ENCODE measurements around the gene SCAP.
"Not testable (repeated sequence)": the region's sequence is repeated elsewhere in the genome, so short reads cannot be mapped to it uniquely, and the experiment has no call there.

Gene SCAP

DNA sequence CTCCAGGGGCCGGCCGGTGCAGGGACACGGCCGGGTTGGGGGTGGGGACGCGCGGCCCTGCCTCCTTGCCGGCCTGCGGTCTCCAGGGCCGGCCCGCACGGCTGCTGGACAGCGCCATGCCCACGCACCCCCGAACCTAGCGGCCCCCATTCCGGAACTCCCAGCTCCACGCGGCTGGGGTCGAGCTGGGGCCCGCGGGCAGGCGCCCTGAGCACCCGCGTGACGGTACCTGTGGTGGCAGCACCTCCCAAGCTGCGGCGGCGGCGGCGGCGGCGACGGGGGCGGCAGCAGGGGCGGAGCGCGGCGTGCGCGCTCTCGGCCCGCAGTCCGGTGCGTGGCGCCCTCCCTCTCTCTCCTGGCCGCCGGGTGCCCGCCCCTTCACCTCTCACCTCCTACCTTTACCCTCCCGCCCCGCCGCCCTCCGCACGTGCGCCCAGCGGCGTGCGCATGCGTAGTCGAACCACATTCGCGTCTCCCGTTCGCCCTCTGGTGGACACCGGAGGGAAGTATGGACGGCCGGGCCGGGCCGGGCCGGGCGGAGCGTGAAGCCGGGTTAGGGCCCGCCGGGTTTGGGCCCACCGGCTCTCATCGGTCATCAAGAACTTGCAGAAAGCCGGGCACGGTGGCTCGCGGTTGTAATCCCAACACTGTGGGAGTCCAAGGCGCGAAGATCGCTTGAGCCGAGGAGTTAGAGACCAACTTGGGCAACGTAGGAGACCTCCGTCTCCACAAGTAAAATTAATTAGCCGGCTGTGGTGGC, at the start of gene SCAP:
Gene SCAP (minus strand): TSS at position 372 of the 760 bp plus-strand sequence. CDS start 32,948 bp downstream, outside the sequence.
- DNase-seq (ENCODE audit: low spot score) = peak; percentile 98

GRCh38 chr3:47523310-47524073, 47.8 kb upstream of the SCAP start:
- no peak for DNase-seq (ENCODE audit: low spot score)

DNA sequence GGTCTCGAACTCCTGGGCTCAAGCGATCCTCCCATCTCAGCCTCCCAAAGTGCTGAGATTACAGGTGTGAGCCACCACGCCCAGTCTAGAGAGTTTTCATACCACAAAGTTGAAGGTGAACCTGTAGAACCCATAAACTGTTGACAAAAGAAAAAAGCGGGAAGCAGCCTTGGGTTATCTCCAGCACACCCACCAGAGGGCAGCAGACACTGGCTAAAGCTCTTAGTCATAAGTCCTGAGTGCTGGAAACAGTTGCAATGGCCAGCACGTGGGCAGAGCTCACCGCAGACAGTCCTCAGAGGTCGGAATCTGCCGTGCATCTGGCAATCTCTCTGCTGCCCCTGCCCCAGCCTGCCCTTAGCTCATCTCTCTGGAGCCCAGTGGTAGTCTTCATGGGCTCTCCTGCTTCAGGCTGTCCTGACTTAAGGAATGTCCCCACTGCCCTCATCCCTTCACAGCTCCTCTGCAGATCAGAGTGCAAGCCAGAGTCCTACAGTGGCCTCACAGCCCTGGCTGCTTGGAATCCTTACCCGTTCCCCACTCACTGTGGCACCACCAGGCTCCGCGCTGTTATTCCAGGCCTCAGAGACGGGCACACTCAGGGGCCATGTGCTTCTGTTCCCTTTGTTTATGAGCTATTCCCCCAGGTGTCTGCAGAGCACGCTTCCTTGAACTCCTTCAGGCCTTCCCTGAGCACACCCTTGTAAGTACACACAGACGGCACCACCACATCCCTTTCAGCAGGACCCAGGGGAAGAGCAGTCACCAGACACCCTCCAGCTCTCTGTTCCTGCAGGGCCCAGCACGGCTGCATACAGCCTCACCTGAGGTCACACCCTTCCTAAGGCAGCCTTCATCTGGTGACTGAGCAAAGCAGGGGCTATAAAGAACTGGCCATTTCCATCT, 46.6 kb upstream of the SCAP start:
- peak; percentile 91 for DNase-seq (ENCODE audit: low spot score)

DNA sequence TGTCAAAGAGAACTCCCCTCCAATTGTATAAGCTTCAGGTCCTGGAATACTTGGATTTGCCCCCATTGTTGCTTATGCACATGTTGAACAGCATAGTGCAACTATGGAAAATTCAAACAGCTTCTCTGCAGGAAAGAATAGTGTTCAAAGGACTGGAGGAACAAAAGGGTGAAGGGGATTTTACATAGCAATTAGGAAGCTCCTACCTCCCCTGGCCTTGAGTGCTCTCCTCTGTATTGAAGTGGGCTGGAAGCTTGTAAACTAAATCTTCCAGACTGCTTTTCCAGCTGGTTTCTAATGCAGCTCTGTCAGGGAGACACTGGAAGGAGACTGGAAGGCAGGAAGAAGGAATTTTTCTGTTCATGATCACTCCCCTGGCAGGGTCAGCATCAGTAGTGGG, 45.0 kb upstream of the SCAP start:
- no peak for DNase-seq (ENCODE audit: low spot score)

- DNase-seq (ENCODE audit: low spot score) = no peak
Measured at GRCh38 chr3:47517937-47518336, 42.2 kb upstream of the SCAP start.

GRCh38 chr3:47515864-47516319, 40.2 kb upstream of the SCAP start:
- no peak for DNase-seq (ENCODE audit: low spot score)

- no peak for DNase-seq (ENCODE audit: low spot score)
Measured at GRCh38 chr3:47515100-47515499, 39.4 kb upstream of the SCAP start.

DNA sequence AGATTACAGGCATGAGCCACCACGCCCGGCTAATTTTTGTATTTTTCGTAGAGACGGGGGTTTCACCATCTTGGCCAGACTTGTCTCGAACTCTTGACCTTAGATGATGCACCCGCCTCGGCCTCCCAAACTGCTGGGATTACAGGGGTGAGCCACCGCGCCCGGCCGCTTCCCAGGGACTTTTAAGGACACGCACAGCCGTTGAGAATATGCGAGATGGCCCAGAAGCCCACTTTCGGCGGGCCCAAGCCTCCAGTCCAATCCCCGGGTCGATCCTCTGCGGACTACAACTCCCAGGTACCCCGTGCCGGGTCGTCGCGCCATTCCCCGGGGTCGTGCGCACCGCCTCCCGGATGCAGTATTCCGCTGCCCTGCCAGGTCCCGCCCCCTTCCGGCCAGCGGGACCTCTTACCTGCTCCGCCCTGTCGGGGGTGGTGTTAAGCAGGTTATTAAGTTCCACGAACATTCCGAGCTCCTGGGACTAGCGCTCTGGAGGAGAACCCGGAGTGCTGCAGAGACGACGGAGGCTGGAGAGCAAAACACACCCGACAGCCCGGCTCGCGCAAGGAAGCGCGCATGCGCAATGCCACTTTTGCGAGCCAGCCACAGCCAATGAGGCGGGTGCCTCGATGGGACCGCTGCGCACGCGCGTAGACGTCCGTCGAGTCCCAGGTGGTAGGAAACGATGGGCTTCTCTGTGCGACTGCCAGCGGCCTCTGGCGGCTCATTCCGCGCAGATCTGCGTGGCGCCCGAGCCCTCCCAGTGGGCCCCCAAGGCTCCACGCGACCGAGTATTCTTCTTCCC, 37.6 kb upstream of the SCAP start, which contains the start of gene ELP6:
Gene ELP6 (minus strand): TSS at position 588 of the 805 bp plus-strand sequence. CDS start 122 bp downstream, at position 466.
- peak; percentile 98 for DNase-seq (ENCODE audit: low spot score)

DNA sequence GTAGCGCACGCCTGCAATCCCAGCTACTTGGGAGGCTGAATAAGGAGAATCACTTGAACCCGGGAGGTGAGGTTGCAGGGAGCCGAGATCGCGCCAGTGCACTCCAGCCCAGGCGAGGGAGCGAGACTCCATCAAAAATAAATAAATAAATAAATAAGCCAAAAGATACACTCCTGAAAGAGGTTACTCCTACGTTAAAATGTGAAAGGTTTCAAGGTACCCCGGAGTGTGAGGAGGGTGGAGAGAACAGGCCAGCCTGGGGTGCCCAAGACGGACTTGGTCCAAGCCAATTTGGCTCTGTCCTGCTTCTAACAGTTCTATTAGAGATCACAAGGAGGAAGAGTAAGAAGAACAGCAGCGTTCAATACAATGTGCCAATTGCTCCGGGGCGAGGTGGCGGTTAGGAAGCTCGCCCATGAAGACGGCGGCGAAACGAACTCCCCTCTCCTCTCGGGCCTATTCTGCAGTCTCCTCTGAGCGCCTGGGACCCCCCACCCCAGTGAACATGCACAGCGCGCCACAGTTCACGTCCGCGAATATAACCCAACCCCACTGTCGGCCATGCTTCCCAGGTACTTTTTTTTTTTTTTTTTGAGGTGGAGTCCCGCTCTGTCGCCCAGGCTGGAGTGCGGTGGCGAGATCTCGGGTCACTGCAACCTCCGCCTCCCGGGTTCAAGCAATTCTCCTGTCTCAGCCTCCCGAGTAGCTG, 36.8 kb upstream of the SCAP start:
- peak; percentile 31 for DNase-seq (ENCODE audit: low spot score)

DNA sequence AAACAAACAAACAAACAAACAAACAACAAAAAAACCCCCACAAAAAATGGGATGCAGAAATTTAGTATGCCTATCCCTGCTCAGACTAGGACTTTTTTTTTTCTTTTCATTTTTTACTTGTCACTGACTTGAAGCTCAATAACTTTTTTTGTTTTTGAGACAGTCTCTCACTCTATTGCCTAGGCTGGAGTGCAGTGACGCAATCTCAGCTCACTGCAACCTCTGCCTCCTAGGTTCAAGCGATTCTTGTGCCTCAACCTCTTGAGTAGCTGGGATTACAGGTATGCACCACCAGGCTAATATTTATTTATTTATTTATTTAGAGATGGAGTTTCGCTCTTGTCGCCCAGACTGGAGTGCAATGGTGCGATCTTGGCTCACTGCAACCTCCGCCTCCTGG, 29.5 kb upstream of the SCAP start:
- DNase-seq (ENCODE audit: low spot score) = not testable (repeated sequence)

- DNase-seq (ENCODE audit: low spot score) = no peak
Measured at GRCh38 chr3:47504113-47504512, 28.4 kb upstream of the SCAP start.

- no peak for DNase-seq (ENCODE audit: low spot score)
Measured at GRCh38 chr3:47503033-47503432, 27.3 kb upstream of the SCAP start.

DNA sequence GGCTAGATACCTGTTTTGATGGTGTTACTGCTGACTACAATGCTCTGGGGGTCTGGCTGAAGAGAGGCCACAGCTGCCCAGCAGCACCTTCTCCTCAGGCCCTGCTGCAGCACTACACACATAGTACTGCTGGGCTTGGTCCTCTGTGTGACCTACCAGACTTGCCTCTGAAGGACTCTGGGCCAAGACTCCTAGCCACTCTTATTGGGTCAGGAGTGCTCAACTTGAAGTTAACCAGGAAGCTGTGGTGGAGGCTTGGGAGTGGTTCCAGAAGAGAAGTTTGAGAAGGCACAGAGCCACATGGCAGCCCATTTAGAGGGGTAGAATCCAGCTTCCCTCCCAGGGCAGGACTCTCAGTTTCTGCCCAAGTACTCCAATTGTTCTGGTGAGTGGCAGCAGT, 21.2 kb upstream of the SCAP start:
- DNase-seq (ENCODE audit: low spot score) = no peak

DNA sequence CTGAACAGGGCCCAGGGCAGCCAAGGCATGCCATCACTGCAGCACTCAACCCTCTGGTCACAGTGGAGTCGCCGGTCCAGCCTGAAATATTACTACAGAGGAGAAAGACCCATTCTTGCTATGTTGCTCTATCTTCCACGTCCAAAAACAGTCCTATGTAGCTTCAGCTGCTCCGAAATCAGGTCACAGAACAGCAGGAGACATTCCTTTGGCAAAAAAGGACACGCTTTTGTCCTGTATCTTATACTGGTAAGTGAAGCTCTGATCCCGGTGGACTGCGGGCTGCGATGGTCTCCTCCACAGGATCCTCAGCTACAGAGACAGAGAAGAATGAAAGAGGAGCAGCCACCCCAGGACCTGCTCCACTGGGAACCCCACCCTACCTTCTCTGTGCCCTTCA, 20.1 kb upstream of the SCAP start:
- DNase-seq (ENCODE audit: low spot score) = no peak

GRCh38 chr3:47495111-47495510, 19.4 kb upstream of the SCAP start:
- DNase-seq (ENCODE audit: low spot score) = no peak

GRCh38 chr3:47491777-47492176, 16.0 kb upstream of the SCAP start:
- DNase-seq (ENCODE audit: low spot score) = no peak

DNA sequence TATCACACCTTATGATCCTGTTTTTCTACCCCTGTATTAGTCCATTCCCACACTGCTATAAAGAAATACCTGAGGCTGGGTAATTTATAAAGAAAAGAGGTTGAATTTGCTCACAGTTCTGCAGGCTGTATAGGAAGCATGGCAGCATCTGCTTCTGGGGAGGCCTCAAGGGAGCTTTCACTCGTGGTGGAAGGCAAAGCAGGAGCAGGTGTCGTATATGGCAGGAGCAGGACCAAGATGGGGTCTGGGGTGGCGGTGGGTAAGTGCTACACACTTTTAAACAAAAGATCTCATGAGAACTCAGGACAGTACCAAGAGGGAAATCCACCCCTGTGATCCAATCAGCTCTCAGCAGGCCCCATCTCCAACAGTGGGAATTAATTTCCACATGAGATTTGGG, 15.4 kb upstream of the SCAP start:
- no peak for DNase-seq (ENCODE audit: low spot score)

- no peak for DNase-seq (ENCODE audit: low spot score)
Measured at GRCh38 chr3:47487265-47487664, 11.5 kb upstream of the SCAP start.

- DNase-seq (ENCODE audit: low spot score) = no peak
Measured at GRCh38 chr3:47485812-47486211, 10.1 kb upstream of the SCAP start.

DNA sequence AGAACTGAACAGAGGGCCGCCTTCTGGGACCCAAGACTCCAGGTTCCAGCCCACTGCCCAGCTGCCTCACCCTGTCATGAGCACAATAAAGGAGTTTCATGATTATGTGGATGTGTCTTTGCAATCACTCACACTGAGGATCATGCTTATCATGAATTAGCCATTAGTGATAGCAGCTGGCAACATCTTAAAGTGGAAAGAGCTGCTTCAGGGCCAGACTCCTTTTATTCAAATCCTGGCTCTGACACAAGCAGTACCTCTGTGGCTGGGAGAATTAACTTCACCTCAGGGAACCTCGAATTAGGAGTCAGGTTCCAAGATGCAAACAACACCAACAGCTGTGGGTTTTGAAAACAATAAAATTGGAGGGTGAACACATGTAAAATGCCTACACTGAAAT, 6.6 kb upstream of the SCAP start:
- DNase-seq (ENCODE audit: low spot score) = no peak

DNA sequence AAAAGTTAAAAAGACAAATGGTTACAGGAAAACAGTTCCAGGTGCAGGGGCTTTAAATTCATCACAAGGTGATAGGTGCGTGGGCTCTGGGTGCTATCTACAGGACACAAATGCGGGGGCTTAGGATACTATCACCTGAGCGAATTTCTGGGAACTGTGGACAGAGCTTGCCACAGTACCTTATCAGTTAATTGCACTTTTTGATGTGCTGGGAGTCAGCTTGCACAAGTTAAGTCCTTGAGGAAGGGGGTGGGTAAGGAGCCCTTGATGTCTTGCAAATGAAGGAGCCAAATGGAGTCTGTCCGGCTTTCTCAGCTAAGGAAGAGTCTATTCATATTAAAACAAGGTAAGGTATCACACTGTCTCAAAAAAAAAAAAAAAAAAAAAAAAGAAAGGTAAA, 6.0 kb upstream of the SCAP start:
- DNase-seq (ENCODE audit: low spot score) = not testable (repeated sequence)

Measured in GM03348 (cell line).